ENCODE results near the gene MAP3K15.

DNA sequence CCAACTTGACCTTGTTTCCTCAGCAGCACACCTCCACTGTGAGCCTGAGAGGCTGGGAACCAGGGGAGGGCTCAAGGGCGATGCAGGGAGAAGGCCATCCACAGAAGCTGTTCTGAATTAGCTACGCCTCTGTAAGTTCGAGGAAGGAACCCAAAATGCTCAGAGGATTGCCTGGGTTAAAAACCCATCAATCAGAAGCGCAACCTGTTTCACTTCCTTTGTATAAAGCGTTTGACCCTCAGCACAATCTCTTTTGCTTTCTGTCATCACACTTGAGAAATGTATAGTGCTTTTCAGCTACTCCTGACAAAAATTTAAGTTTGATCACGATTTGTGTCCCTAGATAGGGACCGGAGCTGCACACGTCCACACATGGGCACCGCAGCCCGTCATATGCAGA lies 48.0 kb upstream of the MAP3K15 start:
- TF ChIP-seq, protein P1, sequence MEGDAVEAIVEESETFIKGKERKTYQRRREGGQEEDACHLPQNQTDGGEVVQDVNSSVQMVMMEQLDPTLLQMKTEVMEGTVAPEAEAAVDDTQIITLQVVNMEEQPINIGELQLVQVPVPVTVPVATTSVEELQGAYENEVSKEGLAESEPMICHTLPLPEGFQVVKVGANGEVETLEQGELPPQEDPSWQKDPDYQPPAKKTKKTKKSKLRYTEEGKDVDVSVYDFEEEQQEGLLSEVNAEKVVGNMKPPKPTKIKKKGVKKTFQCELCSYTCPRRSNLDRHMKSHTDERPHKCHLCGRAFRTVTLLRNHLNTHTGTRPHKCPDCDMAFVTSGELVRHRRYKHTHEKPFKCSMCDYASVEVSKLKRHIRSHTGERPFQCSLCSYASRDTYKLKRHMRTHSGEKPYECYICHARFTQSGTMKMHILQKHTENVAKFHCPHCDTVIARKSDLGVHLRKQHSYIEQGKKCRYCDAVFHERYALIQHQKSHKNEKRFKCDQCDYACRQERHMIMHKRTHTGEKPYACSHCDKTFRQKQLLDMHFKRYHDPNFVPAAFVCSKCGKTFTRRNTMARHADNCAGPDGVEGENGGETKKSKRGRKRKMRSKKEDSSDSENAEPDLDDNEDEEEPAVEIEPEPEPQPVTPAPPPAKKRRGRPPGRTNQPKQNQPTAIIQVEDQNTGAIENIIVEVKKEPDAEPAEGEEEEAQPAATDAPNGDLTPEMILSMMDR (IDR thresholded peaks at IDR 0.05), result no peak
- TF ChIP-seq POLR2AphosphoS5 (IDR thresholded peaks at IDR 0.05) (no peak), POLR2A (IDR thresholded peaks at IDR 0.05) (no peak), EP300 (IDR thresholded peaks at IDR 0.05; ENCODE audit: low read depth) (no peak)
